Transverse colon (tissue), 4 donors: ENCODE data around the gene CLIC4. TPM values are rescaled to one million over a fixed set of nuclear protein-coding genes. Genes with fewer than 3 reads are reported as not detected.
A peak's percentile ranks its signal among the peaks of the same experiment; 100 is the strongest.
"Not testable (repeated sequence)": the region's sequence is repeated elsewhere in the genome, so short reads cannot be mapped to it uniquely, and the experiment has no call there.

ENCODE experiments used
- DNase-seq: peaks from one replicate; pipeline ENCODE4 v3.0.0-alpha.2; 2019
- H3K27ac ChIP-seq, 4 donors: fragments of 200-600 bp; sonication (generic); 2 replicates each; pipeline ENCODE4 v1.5.1; 2016 to 2018; ENCODE audit warnings: inconsistent platforms in 4 of 4
- H3K27me3 ChIP-seq: fragments of 200-600 bp; sonication (generic); 2 replicates; pipeline ENCODE4 v1.5.1; 2017; ENCODE audit warnings: inconsistent platforms
- H3K36me3 ChIP-seq, 4 donors: fragments of 200-600 bp; sonication (generic); 2 replicates each; pipeline ENCODE4 v1.5.1; 2017 to 2019; ENCODE audit warnings: inconsistent platforms in 4 of 4
- H3K4me1 ChIP-seq, 4 donors: fragments of 200-600 bp; sonication (generic); 2 replicates each; pipeline ENCODE4 v1.5.1; 2017 to 2020; ENCODE audit warnings: inconsistent platforms in 4 of 4
- H3K4me3 ChIP-seq, 4 donors: fragments of 200-600 bp; sonication (generic); 1 replicate in 1 of 4; 2 replicates in 3 of 4; pipeline versions ENCODE4 v1.5.1 to v1.6.1; 2017 to 2019; ENCODE audit warnings: inconsistent platforms in 4 of 4
- H3K9me3 ChIP-seq, 2 donors: fragments of 200-600 bp; sonication (generic); 2 replicates each; pipeline ENCODE4 v1.5.1; 2017 to 2019; ENCODE audit warnings: inconsistent platforms in 2 of 2
- CTCF ChIP-seq, 5 experiments: fragments of 200-600 bp in 3 of 5; fragments of 450-650 bp in 2 of 5; sonication (generic) in 3 of 5; IDR thresholded peaks; 1 replicate in 2 of 5; 2 replicates in 3 of 5; pipeline ENCODE4 v1.5.1; 2016 to 2017; ENCODE audit warnings: antibody characterized with exemption in 5 of 5, inconsistent platforms in 3 of 5, mild to moderate bottlenecking in 2 of 5, moderate library complexity in 1 of 5
- EP300 ChIP-seq: sonication (generic); formaldehyde crosslinking; IDR thresholded peaks from one replicate; pipeline ENCODE4 v1.6.1; 2017; ENCODE audit warnings: antibody characterized with exemption, low read depth
- POLR2A ChIP-seq: fragments of 450-650 bp; IDR thresholded peaks from one replicate; pipeline ENCODE4 v1.6.1; 2016; ENCODE audit warnings: antibody characterized with exemption, mild to moderate bottlenecking, moderate library complexity
- POLR2AphosphoS5 ChIP-seq, 3 donors: sonication (generic); formaldehyde crosslinking; IDR thresholded peaks; one replicate each; pipeline ENCODE4 v1.6.1; 2016; ENCODE audit warnings: antibody characterized with exemption in 3 of 3
- WGBS, 2 donors: methylation state at CpG; one replicate each; pipeline ENCODE4 v1.1.5; 2018; ENCODE audit warnings: low coverage in 1 of 2; 5-methylcytosine and 5-hydroxymethylcytosine counted together
- in situ Hi-C, 4 donors: fragments of 200-750 bp; cut with MboI; loops; one replicate each; pipeline versions ENCODE4 v1.15.0 to v1.15.1; 2017; ENCODE audit warnings: low sequenced_read_pairs in 3 of 4, low pct_ligation_motif_present in 1 of 4, low pct_unique_long_range_greater_than_20kb in 1 of 4
- intact Hi-C: fragments of 100-400 bp; cut with DNase I; formaldehyde crosslinking; loops from one replicate; pipeline ENCODE4 v1.15.1; 2023; ENCODE audit warnings: low total_unique reads
- total RNA-seq, 4 donors: library from RNA; depleted of rRNA; stranded (reverse); fragments of >200 nt; gene quantifications; one replicate each; pipeline ENCODE4 v1.1.0, GENCODE V29; 2016

CLIC4 gene
- total RNA-seq, 4 donors from 2014 or later, result 52.4 to 107 (median 65.0) TPM

- H3K36me3 ChIP-seq, result no peaks in the 10 kb centered on the region
- H3K4me1 ChIP-seq, result peaks cover 6 to 30% (median 11%) of the 10 kb centered on the region in 4 donors
- H3K9me3 ChIP-seq, result no peaks in the 10 kb centered on the region
- 75 to 85% methylated on average over 3 to 4 of the region's 4 CpGs for WGBS, 2 donors
- no peaks in the 10 kb centered on the region for H3K27me3 ChIP-seq
- peak overlapping the region; percentile 57 to 70 (median 64) for H3K27ac ChIP-seq
- TF ChIP-seq POLR2AphosphoS5 (IDR thresholded peaks at IDR 0.05), result no peak
- no peak for TF ChIP-seq POLR2A
- TF ChIP-seq CTCF (IDR thresholded peaks at IDR 0.05), result no peak
- no peak for TF ChIP-seq EP300
- in situ Hi-C loops, result no loop called here
- intact Hi-C loops, result no loop called here
- DNase-seq, result no peak
- no peak overlapping the region for H3K4me3 ChIP-seq
Measured at GRCh38 chr1:24726741-24727140, 18.5 kb upstream of the CLIC4 start.

- Histone ChIP-seq H3K4me3 (no peak overlapping the region), H3K9me3 (no peaks in the 10 kb centered on the region), H3K36me3 (no peaks in the 10 kb centered on the region), H3K27me3 (no peaks in the 10 kb centered on the region), H3K27ac (peak overlapping the region; percentile 57 to 70 (median 64)), H3K4me1 (peaks cover 6 to 30% (median 11%) of the 10 kb centered on the region in 4 donors)
- TF ChIP-seq POLR2A, result no peak
- TF ChIP-seq POLR2AphosphoS5 (IDR thresholded peaks at IDR 0.05), result peak; percentile 42 to 65 (median 59)
- in situ Hi-C loops (no loop called here), intact Hi-C loops (no loop called here)
- DNase-seq, result peak; percentile 76
- 49 to 69% methylated on average over 3 to 9 of the region's 9 CpGs for WGBS, 2 donors
Measured at GRCh38 chr1:24727501-24728216, 17.6 kb upstream of the CLIC4 start.

- peaks cover 6 to 30% (median 11%) of the 10 kb centered on the region in 4 donors for H3K4me1 ChIP-seq
- DNase-seq, result no peak
- TF ChIP-seq POLR2A (no peak), POLR2AphosphoS5 (IDR thresholded peaks at IDR 0.05) (no peak), CTCF (IDR thresholded peaks at IDR 0.05) (no peak), EP300 (no peak)
- intact Hi-C loops (no loop called here), in situ Hi-C loops (no loop called here)
- H3K36me3 ChIP-seq, result no peaks in the 10 kb centered on the region
- H3K27ac ChIP-seq, result peak overlapping the region in 1 of 4 donors; percentile 30
- no peaks in the 10 kb centered on the region for H3K9me3 ChIP-seq
- no peaks in the 10 kb centered on the region for H3K27me3 ChIP-seq
- 73 to 82% methylated on average over 2 to 10 of the region's 10 CpGs for WGBS, 2 donors
- no peak overlapping the region for H3K4me3 ChIP-seq
Measured at GRCh38 chr1:24728982-24729381, 16.3 kb upstream of the CLIC4 start.

- in situ Hi-C loops, result no loop called here
- no peak for DNase-seq
- H3K4me3 ChIP-seq, result no peak overlapping the region
- no peak overlapping the region for H3K27ac ChIP-seq
- WGBS, 2 donors, result 79 to 83% methylated on average over 3 to 4 of the region's 4 CpGs
- H3K9me3 ChIP-seq, result no peaks in the 10 kb centered on the region
- TF ChIP-seq CTCF (IDR thresholded peaks at IDR 0.05), result no peak
- intact Hi-C loops, result no loop called here
- no peaks in the 10 kb centered on the region for H3K27me3 ChIP-seq
- H3K4me1 ChIP-seq, result peaks cover 6 to 30% (median 23%) of the 10 kb centered on the region in 4 donors
- H3K36me3 ChIP-seq, result no peaks in the 10 kb centered on the region
Measured at GRCh38 chr1:24732186-24732885, 12.9 kb upstream of the CLIC4 start.

GRCh38 chr1:24733342-24733741, 11.9 kb upstream of the CLIC4 start:
- H3K36me3 ChIP-seq, H3K27ac ChIP-seq, H3K4me3 ChIP-seq, H3K27me3 ChIP-seq, intact Hi-C loops, DNase-seq, H3K9me3 ChIP-seq, in situ Hi-C loops: not testable (repeated sequence)
- WGBS, 2 donors, result 66 to 81% methylated on average over 5 to 7 of the region's 7 CpGs
- H3K4me1 ChIP-seq, result peaks cover 6 to 24% (median 20%) of the 10 kb centered on the region in 4 donors
